Measurements from ENCODE around the gene TFCP2L1.

The TFCP2L1 gene

GRCh38 chr2:121179467-121179866 is 105.5 kb downstream of the TFCP2L1 start:
- Histone ChIP-seq H2AFZ (ENCODE audit: low read length) (no peak overlapping the region), H3K9me3 (ENCODE audit: low read length) (no peaks in the 10 kb centered on the region), H3K4me2 (ENCODE audit: low read length) (no peak overlapping the region), H4K20me1 (ENCODE audit: insufficient read depth, low read length) (no peaks in the 10 kb centered on the region), H3K27ac (ENCODE audit: low read depth, low read length, poor library complexity, severe bottlenecking) (no peak overlapping the region), H3K36me3 (ENCODE audit: insufficient read depth, low read length) (no peaks in the 10 kb centered on the region), H3K4me1 (ENCODE audit: insufficient read depth, low read length, severe bottlenecking) (no peaks in the 10 kb centered on the region), H3F3A (ENCODE audit: insufficient read depth, low read length) (no peaks in the 10 kb centered on the region), H3K9ac (ENCODE audit: low read length) (no peak overlapping the region), H3K4me3 (ENCODE audit: low read depth, low read length, poor library complexity, severe bottlenecking) (no peak overlapping the region), H3K9me2 (ENCODE audit: low read depth, low read length) (no peaks in the 10 kb centered on the region), H3K79me2 (ENCODE audit: insufficient read depth, low read length) (no peaks in the 10 kb centered on the region), H3K27me3 (ENCODE audit: insufficient read depth, low read length) (no peaks in the 10 kb centered on the region)
- TF ChIP-seq EZH2 (IDR thresholded peaks at IDR 0.05; ENCODE audit: borderline replicate concordance, low read length) = no peak
- no peak for TF ChIP-seq CTCF (IDR thresholded peaks at IDR 0.05; ENCODE audit: low read length)

DNA sequence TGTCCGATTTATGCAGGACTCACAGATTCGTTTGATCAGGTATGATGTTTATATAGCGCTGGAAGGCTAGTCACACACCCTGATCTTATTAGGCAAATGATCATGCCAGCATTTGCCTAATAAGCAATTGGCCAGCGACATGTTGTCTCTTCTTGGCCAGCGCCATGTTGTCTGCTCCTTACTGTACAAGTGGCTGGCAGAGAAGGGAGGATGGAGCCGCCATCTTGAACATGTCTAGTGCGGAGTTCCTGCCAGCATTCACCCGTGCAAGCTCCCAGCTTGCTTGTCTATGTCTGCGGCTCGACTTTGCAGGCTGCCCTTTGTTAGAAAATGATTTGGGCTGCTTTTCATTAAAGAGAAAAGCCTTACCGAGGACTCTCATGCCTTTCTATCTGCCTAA is 106.3 kb downstream of the TFCP2L1 start:
- Histone ChIP-seq H3K4me3 (ENCODE audit: low read depth, low read length, poor library complexity, severe bottlenecking) (no peak overlapping the region), H3K9me2 (ENCODE audit: low read depth, low read length) (no peaks in the 10 kb centered on the region), H3K9me3 (ENCODE audit: low read length) (no peaks in the 10 kb centered on the region), H3K4me2 (ENCODE audit: low read length) (no peak overlapping the region), H3K27me3 (ENCODE audit: insufficient read depth, low read length) (no peaks in the 10 kb centered on the region), H3K9ac (ENCODE audit: low read length) (no peak overlapping the region), H3K36me3 (ENCODE audit: insufficient read depth, low read length) (no peaks in the 10 kb centered on the region), H4K20me1 (ENCODE audit: insufficient read depth, low read length) (no peaks in the 10 kb centered on the region), H3K27ac (ENCODE audit: low read depth, low read length, poor library complexity, severe bottlenecking) (no peak overlapping the region), H3K79me2 (ENCODE audit: insufficient read depth, low read length) (no peaks in the 10 kb centered on the region), H2AFZ (ENCODE audit: low read length) (no peak overlapping the region), H3F3A (ENCODE audit: insufficient read depth, low read length) (no peaks in the 10 kb centered on the region), H3K4me1 (ENCODE audit: insufficient read depth, low read length, severe bottlenecking) (no peaks in the 10 kb centered on the region)
- TF ChIP-seq EZH2 (IDR thresholded peaks at IDR 0.05; ENCODE audit: borderline replicate concordance, low read length) (no peak), CTCF (IDR thresholded peaks at IDR 0.05; ENCODE audit: low read length) (no peak)

- Histone ChIP-seq H3K27ac (ENCODE audit: low read depth, low read length, poor library complexity, severe bottlenecking) (no peak overlapping the region), H3K9me3 (ENCODE audit: low read length) (no peaks in the 10 kb centered on the region), H3K36me3 (ENCODE audit: insufficient read depth, low read length) (no peaks in the 10 kb centered on the region), H3K4me1 (ENCODE audit: insufficient read depth, low read length, severe bottlenecking) (no peaks in the 10 kb centered on the region), H3K9ac (ENCODE audit: low read length) (no peak overlapping the region), H4K20me1 (ENCODE audit: insufficient read depth, low read length) (no peaks in the 10 kb centered on the region), H3K27me3 (ENCODE audit: insufficient read depth, low read length) (no peaks in the 10 kb centered on the region), H3K4me2 (ENCODE audit: low read length) (no peak overlapping the region), H3K9me2 (ENCODE audit: low read depth, low read length) (no peaks in the 10 kb centered on the region), H3F3A (ENCODE audit: insufficient read depth, low read length) (no peaks in the 10 kb centered on the region), H2AFZ (ENCODE audit: low read length) (no peak overlapping the region), H3K79me2 (ENCODE audit: insufficient read depth, low read length) (no peaks in the 10 kb centered on the region), H3K4me3 (ENCODE audit: low read depth, low read length, poor library complexity, severe bottlenecking) (no peak overlapping the region)
- no peak for TF ChIP-seq EZH2 (IDR thresholded peaks at IDR 0.05; ENCODE audit: borderline replicate concordance, low read length)
- TF ChIP-seq CTCF (IDR thresholded peaks at IDR 0.05; ENCODE audit: low read length) = no peak
These were observed 107.1 kb downstream of the TFCP2L1 start for GRCh38 chr2:121177896-121178295.

Data from OCI-LY1 (cell line).